ENCODE data around the gene PCDH9. TPM values are rescaled to one million over a fixed set of nuclear protein-coding genes. Genes with fewer than 3 reads are reported as not detected.
A peak's percentile ranks its signal among the peaks of the same experiment; 100 is the strongest.
"Not testable (repeated sequence)": the region's sequence is repeated elsewhere in the genome, so short reads cannot be mapped to it uniquely, and the experiment has no call there.

Gene PCDH9
- total RNA-seq, 1 experiment from 2014 or later: 2.2 TPM

GRCh38 chr13:67119481-67119894 lies 110.6 kb downstream of the PCDH9 start:
- Histone ChIP-seq H3K36me3 (no peaks in the 10 kb centered on the region), H3K27me3 (replicated peaks) (no peaks in the 10 kb centered on the region), H3K4me3 (no peak overlapping the region), H3K9me3 (replicated peaks) (no peaks in the 10 kb centered on the region), H3K4me1 (replicated peaks) (no peaks in the 10 kb centered on the region), H3K27ac (no peak overlapping the region)
- DNase-seq (ENCODE audit: low read depth in 1 of 2, low spot score in 2 of 2): no peak

- Histone ChIP-seq H3K27ac (no peak overlapping the region), H3K27me3 (replicated peaks) (no peaks in the 10 kb centered on the region), H3K4me1 (replicated peaks) (no peaks in the 10 kb centered on the region), H3K4me3 (no peak overlapping the region), H3K9me3 (replicated peaks) (no peaks in the 10 kb centered on the region), H3K36me3 (no peaks in the 10 kb centered on the region)
- no peak for DNase-seq (ENCODE audit: low read depth in 1 of 2, low spot score in 2 of 2)
Measured at GRCh38 chr13:67118277-67118676, 111.9 kb downstream of the PCDH9 start.

GRCh38 chr13:67117010-67117550 lies 113.1 kb downstream of the PCDH9 start:
- Histone ChIP-seq H3K27me3 (replicated peaks) (no peaks in the 10 kb centered on the region), H3K4me3 (no peak overlapping the region), H3K27ac (no peak overlapping the region), H3K36me3 (no peaks in the 10 kb centered on the region), H3K9me3 (replicated peaks) (no peaks in the 10 kb centered on the region), H3K4me1 (replicated peaks) (no peaks in the 10 kb centered on the region)
- no peak for DNase-seq (ENCODE audit: low read depth in 1 of 2, low spot score in 2 of 2)

- Histone ChIP-seq H3K27me3 (replicated peaks) (no peaks in the 10 kb centered on the region), H3K36me3 (no peaks in the 10 kb centered on the region), H3K27ac (no peak overlapping the region), H3K4me3 (no peak overlapping the region), H3K9me3 (replicated peaks) (no peaks in the 10 kb centered on the region), H3K4me1 (replicated peaks) (no peaks in the 10 kb centered on the region)
- DNase-seq (ENCODE audit: low read depth in 1 of 2, low spot score in 2 of 2): no peak
Measured at GRCh38 chr13:67107979-67108378, 122.2 kb downstream of the PCDH9 start.

GRCh38 chr13:67106502-67107057 lies 123.6 kb downstream of the PCDH9 start:
- no peak overlapping the region for H3K27ac ChIP-seq
- no peaks in the 10 kb centered on the region for H3K9me3 ChIP-seq (replicated peaks)
- no peaks in the 10 kb centered on the region for H3K4me1 ChIP-seq (replicated peaks)
- H3K36me3 ChIP-seq: no peaks in the 10 kb centered on the region
- no peaks in the 10 kb centered on the region for H3K27me3 ChIP-seq (replicated peaks)
- no peak overlapping the region for H3K4me3 ChIP-seq
- no peak for DNase-seq (ENCODE audit: low read depth in 1 of 2, low spot score in 2 of 2)

- 0 out of 2 replicates have a peak overlapping the region, but pooled peaks have one; percentile 15 for H3K27ac ChIP-seq
- H3K27me3 ChIP-seq (replicated peaks): no peaks in the 10 kb centered on the region
- no peaks in the 10 kb centered on the region for H3K36me3 ChIP-seq
- peak in 1 of 2 experiments; percentile 3 for DNase-seq (ENCODE audit: low read depth in 1 of 2, low spot score in 2 of 2)
- H3K9me3 ChIP-seq (replicated peaks): no peaks in the 10 kb centered on the region
- H3K4me3 ChIP-seq: no peak overlapping the region
- peaks cover 4% of the 10 kb centered on the region; the same call in 1 of the 2 replicates for H3K4me1 ChIP-seq (replicated peaks)
Measured at GRCh38 chr13:67101730-67102467, 128.2 kb downstream of the PCDH9 start.

- Histone ChIP-seq H3K36me3 (no peaks in the 10 kb centered on the region), H3K4me3 (no peak overlapping the region), H3K27me3 (replicated peaks) (no peaks in the 10 kb centered on the region), H3K27ac (no peak overlapping the region), H3K4me1 (replicated peaks) (peaks cover 4% of the 10 kb centered on the region; the same call in 1 of the 2 replicates), H3K9me3 (replicated peaks) (no peaks in the 10 kb centered on the region)
- DNase-seq (ENCODE audit: low read depth in 1 of 2, low spot score in 2 of 2): peak in 1 of 2 experiments; percentile 7
Measured at GRCh38 chr13:67100730-67101129, 129.4 kb downstream of the PCDH9 start.

GRCh38 chr13:67099494-67099893 lies 130.6 kb downstream of the PCDH9 start:
- H3K4me3 ChIP-seq: no peak overlapping the region
- H3K4me1 ChIP-seq (replicated peaks): peaks cover 4% of the 10 kb centered on the region; the same call in 1 of the 2 replicates
- no peaks in the 10 kb centered on the region for H3K27me3 ChIP-seq (replicated peaks)
- DNase-seq (ENCODE audit: low read depth in 1 of 2, low spot score in 2 of 2): no peak
- H3K27ac ChIP-seq: no peak overlapping the region
- H3K9me3 ChIP-seq (replicated peaks): no peaks in the 10 kb centered on the region
- H3K36me3 ChIP-seq: no peaks in the 10 kb centered on the region

- Histone ChIP-seq H3K4me3 (no peak overlapping the region), H3K27me3 (replicated peaks) (no peaks in the 10 kb centered on the region), H3K27ac (no peak overlapping the region), H3K36me3 (no peaks in the 10 kb centered on the region), H3K9me3 (replicated peaks) (no peaks in the 10 kb centered on the region), H3K4me1 (replicated peaks) (peaks cover 4% of the 10 kb centered on the region; the same call in 1 of the 2 replicates)
- DNase-seq (ENCODE audit: low read depth in 1 of 2, low spot score in 2 of 2): no peak
Measured at GRCh38 chr13:67097892-67098452, 132.2 kb downstream of the PCDH9 start.

- H3K27ac ChIP-seq; H3K4me1 ChIP-seq (replicated peaks); H3K9me3 ChIP-seq (replicated peaks); H3K36me3 ChIP-seq; H3K4me3 ChIP-seq; H3K27me3 ChIP-seq (replicated peaks); DNase-seq (ENCODE audit: low read depth in 1 of 2, low spot score in 2 of 2): not testable (repeated sequence)
Measured at GRCh38 chr13:67096893-67097292, 133.2 kb downstream of the PCDH9 start.

- peaks cover 4% of the 10 kb centered on the region; the same call in 1 of the 2 replicates for H3K4me1 ChIP-seq (replicated peaks)
- no peaks in the 10 kb centered on the region for H3K9me3 ChIP-seq (replicated peaks)
- H3K27me3 ChIP-seq (replicated peaks): no peaks in the 10 kb centered on the region
- no peak overlapping the region for H3K27ac ChIP-seq
- DNase-seq (ENCODE audit: low read depth in 1 of 2, low spot score in 2 of 2): no peak
- H3K36me3 ChIP-seq: no peaks in the 10 kb centered on the region
- H3K4me3 ChIP-seq: no peak overlapping the region
Measured at GRCh38 chr13:67096418-67096817, 133.7 kb downstream of the PCDH9 start.

GRCh38 chr13:67095621-67096020 lies 134.5 kb downstream of the PCDH9 start:
- H3K27me3 ChIP-seq (replicated peaks): no peaks in the 10 kb centered on the region
- H3K4me1 ChIP-seq (replicated peaks): peaks cover 2% of the 10 kb centered on the region; the same call in 1 of the 2 replicates
- H3K9me3 ChIP-seq (replicated peaks): no peaks in the 10 kb centered on the region
- no peak for DNase-seq (ENCODE audit: low read depth in 1 of 2, low spot score in 2 of 2)
- no peaks in the 10 kb centered on the region for H3K36me3 ChIP-seq
- no peak overlapping the region for H3K27ac ChIP-seq
- H3K4me3 ChIP-seq: no peak overlapping the region

GRCh38 chr13:67094952-67095351 lies 135.2 kb downstream of the PCDH9 start:
- H3K4me1 ChIP-seq (replicated peaks): no peaks in the 10 kb centered on the region
- no peak for DNase-seq (ENCODE audit: low read depth in 1 of 2, low spot score in 2 of 2)
- H3K27me3 ChIP-seq (replicated peaks): no peaks in the 10 kb centered on the region
- no peaks in the 10 kb centered on the region for H3K9me3 ChIP-seq (replicated peaks)
- no peak overlapping the region for H3K4me3 ChIP-seq
- no peak overlapping the region for H3K27ac ChIP-seq
- H3K36me3 ChIP-seq: no peaks in the 10 kb centered on the region

GRCh38 chr13:67094078-67094477 lies 136.1 kb downstream of the PCDH9 start:
- no peak for DNase-seq (ENCODE audit: low read depth in 1 of 2, low spot score in 2 of 2)
- Histone ChIP-seq H3K27ac (no peak overlapping the region), H3K36me3 (no peaks in the 10 kb centered on the region)

More at GRCh38 chr13:67094078-67094477, 136.1 kb downstream of the PCDH9 start:
- H3K4me1 ChIP-seq (replicated peaks): no peaks in the 10 kb centered on the region
- H3K4me3 ChIP-seq: no peak overlapping the region
- no peaks in the 10 kb centered on the region for H3K27me3 ChIP-seq (replicated peaks)
- H3K9me3 ChIP-seq (replicated peaks): no peaks in the 10 kb centered on the region
